GM18909 (cell line): ENCODE data around the gene LYRM9.
A peak's percentile ranks its signal among the peaks of the same experiment; 100 is the strongest.
"Not testable (repeated sequence)": the region's sequence is repeated elsewhere in the genome, so short reads cannot be mapped to it uniquely, and the experiment has no call there.

Experiments used
- ATAC-seq: cut with Tn5 transposase; IDR thresholded peaks from one replicate; pipeline ENCODE4 v1.9.1; 2021; ENCODE audit warnings: mild to moderate bottlenecking; ENCODE audit not compliant: unreplicated experiment, poor library complexity

The LYRM9 gene

GRCh38 chr17:27879987-27880608, 13.1 kb downstream of the LYRM9 start:
- peak; percentile 69 for ATAC-seq

DNA sequence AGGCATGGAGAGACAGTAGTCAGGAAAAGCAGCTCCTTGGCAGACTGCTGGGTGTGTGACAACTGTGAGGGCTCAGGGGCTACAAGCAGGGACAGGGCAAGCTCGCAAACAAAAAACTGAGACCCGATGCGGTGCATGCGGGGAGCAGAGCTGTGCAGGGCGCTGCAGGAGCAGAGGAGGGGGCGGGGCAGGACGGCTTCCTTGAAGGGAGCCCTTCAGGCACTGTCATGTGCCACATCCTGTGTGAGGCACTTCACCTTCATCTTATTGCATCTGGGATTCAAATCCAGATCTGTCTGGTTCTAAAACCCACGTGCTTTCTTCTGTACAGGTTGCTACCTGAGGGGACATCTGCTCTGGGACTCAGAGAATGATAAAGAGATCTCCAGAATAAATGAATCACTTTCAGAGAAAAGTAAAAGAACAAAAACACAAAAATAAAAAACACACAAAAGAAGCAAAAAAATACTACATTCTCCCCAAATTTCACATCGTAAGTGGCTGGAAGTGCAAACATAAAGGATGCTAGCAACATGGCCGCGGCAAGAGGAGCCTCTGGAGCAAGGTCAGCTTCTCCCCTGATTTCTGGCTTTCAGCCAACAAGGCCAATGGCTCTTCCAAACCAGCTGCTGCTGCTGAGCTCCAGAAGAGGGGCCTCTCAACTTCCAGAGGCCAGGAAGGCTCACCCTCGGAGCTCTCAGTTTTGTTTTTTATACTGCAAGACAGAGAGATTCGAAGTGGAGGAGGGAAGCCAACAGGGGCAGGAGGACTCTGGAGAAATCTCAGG, 14.2 kb downstream of the LYRM9 start:
- ATAC-seq: no peak

DNA sequence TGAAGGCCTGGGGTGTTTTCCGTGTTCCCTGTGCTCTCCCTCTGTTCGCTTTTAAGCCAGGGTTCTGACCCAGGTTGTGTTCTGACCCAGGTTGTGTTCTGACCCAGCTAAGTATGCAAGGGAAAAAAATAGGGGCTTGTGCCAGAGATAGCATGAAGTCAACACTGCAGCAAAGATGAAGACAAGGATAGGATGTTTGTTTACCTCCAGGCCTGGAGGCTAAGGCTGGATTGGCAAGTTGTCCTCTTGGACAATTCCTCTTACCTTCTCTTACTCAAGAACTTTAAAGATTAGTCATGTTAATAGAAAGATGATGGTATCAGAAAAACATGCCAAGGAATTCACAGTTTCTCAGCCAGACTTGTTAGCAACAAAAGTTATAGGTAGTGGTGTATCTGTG, 19.4 kb downstream of the LYRM9 start:
- no peak for ATAC-seq

DNA sequence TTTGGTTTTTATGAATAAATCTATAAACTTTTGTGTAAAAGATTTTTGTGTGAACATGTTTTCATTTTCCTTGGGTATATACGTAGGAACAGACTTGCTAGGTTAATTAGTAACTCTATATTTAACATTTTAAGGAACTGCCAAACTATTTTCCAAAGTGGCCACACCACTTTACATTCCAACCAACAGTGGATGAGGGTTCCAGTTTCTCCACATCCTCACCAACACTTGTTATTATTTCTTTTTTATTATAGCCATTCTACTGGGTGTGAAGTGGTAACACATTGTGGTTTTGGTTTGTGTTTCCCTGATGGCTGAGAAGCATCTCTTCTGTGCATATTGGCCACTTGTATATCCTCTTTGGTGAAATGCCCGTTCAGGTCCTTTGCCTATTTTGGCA, 20.0 kb downstream of the LYRM9 start:
- ATAC-seq: no peak

DNA sequence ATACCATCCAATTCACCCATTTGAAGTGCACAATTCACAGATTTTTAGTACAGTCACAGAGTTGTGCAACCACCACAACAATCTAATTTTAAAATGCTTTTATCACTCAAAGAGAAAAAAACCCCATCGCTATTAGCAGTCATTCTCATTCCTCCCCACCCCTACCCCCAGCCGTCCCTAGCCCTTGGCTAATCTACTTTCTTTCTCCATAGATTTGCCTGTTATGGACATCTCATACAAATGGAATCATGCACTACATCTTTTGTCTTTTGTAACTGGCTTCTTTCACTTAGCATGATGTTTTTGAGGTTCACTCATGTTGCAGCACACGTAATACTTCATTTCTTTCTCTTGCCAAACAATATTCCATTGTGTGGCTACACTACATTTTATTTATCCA, 20.4 kb downstream of the LYRM9 start:
- ATAC-seq: no peak

DNA sequence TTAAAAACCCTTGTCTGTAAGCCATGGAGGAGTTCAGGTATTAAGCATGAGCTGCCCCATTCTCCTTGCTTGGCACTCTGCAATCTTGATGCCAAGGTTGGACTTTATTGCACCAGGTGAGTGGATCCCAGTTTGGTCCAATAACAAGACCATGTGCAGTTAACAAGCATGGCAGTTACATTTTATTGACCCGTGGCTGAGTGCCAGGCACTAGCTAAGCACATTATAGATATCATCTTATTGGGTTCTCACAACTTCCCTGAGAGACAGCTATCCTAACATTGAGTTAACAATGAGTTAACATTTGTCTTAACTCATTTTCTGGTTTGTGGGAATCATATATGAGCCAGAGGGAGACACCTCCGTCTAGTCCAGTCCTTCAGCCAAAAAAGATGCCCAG, 21.8 kb downstream of the LYRM9 start:
- ATAC-seq: no peak

GRCh38 chr17:27870345-27870744, 22.8 kb downstream of the LYRM9 start:
- no peak for ATAC-seq

GRCh38 chr17:27868565-27868964, 24.6 kb downstream of the LYRM9 start:
- ATAC-seq: no peak

GRCh38 chr17:27862840-27863239, 30.3 kb downstream of the LYRM9 start:
- ATAC-seq: no peak

GRCh38 chr17:27862004-27862403, 31.2 kb downstream of the LYRM9 start:
- ATAC-seq: no peak

DNA sequence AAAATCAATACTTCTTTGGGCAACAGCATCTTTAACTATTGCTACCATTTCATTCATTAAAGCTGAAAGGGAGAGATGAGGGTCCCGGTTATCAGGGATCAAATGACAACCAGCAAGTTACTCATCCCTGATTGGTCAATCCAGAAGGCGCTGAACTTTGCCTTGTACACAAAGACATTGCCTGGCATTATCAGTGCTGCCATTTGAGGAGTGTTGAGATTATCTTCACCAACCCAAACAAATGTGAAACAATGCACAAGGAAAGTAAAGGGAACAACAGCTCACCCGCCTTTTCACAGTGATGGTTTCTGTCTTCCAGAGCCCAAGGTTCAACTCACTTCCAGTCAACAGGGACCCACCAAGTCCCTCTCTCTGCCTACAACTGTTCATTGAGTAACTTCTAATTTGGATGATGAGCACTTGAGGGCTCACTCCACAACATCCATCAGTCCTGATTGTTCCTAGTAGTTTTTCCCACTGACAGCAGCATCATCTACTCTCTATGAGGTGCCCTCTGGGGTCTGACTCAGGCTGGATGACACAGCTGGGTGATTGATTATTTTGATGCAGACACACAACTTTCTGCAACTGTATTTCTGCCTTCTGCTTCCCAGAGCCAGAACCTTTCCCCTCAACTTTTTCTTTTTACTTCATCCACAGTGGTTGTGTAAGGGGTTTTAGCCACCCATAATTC, 32.0 kb downstream of the LYRM9 start:
- no peak for ATAC-seq

DNA sequence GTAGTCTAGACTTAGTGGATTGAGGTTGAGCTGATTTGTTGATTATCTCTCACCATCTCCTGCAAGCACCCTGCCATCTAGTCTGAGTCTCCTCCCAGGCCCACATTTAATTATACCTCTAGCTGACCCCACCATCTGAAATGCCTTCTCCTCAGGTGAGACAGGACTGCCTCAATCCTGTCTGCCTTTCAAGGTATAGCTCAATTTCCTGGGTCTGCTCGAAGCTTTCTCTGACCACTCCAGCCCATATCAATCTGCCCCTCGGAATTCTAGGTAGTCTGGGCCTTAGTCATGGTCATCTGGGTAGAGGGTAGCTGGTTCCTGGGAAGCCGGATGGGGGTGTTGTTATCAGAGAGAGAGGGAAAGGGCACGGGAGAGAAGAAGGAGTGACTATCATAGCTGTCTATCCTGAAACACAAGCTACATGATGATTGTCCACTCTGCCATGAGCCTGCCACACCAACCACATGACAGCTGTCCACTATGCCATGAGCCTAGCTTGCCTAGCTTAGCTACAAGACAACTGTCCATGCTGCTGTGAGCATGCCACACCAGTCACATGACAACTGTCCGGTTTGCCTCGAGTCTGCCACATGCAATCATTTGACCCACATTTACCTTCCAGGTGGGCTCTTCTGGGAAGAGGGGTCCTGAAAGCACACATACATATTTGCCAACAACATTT, 34.4 kb downstream of the LYRM9 start:
- no peak for ATAC-seq

GRCh38 chr17:27856676-27857432, 36.3 kb downstream of the LYRM9 start:
- ATAC-seq: no peak

DNA sequence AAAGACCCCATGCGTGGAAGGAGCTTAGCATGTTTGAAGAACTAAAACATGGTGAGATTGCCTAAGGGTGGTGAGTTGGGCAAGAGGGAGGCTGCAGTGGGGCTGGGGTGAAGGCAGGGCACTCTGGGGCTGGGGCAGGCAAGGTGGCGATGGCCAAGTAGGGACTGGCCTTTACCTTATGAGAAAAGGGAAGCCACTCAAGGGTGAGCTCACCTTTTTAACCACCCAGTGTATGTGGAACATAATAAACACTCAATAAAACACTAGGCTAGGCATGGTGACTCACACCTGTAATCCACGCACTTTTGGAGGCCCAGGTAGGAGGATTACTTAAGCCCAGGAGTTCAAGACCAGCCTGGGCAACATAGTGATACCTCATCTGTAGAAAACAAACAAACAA, 37.7 kb downstream of the LYRM9 start:
- no peak for ATAC-seq

- ATAC-seq: no peak
Observed at GRCh38 chr17:27854163-27854562, 39.0 kb downstream of the LYRM9 start.

GRCh38 chr17:27853091-27853490, 40.1 kb downstream of the LYRM9 start:
- ATAC-seq: no peak

DNA sequence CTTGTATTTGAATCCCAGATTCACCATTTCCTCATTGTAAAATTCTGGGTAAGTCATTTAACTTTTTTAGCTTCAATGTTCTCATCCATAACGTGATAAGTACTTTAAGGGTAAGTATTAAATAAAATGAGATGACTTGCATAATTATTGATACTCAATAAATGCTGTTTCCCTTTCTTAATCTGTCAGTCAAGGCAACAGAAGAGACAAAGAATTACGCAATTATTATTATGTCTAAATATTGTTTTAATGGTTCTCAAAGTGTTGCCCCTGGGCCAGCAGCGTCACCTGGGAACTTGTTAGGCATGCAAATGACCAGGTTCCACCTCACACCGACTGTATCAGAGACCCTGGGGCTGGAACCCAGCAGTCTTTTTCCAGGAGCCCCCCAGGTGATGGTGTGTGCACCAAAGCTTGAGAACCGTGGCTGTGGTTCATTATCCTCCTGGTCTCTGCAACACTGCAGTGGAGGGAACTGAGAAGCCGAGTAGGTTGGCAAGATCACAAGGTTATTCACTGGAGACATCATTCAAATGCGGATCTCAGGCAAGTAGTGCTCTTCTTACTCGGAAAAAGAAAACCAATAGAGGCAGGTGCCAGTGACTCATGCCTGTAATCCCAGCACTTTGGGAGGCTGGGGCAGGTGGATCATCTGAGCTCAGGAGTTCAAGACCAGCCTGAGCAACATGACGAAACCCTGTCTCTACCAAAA, 43.5 kb downstream of the LYRM9 start:
- ATAC-seq: no peak

DNA sequence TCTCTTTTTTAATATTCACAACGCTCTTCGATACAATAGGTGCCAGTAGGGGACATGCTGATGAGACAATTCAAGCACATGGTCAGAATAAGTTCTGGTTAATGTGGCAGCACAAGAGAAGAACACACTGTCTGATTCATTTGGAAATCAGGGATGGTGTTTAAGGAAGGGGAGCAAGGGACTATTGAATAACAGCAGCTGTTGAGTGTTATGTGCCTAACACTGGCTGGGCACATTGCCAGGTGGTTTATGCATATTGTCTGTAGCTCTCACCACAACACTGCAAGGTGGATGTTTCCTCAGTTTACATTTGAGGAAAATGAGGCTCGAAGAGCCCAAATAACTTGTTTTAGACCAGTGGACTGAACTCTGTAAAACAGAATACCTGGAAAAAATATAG, 44.2 kb downstream of the LYRM9 start:
- ATAC-seq: no peak

DNA sequence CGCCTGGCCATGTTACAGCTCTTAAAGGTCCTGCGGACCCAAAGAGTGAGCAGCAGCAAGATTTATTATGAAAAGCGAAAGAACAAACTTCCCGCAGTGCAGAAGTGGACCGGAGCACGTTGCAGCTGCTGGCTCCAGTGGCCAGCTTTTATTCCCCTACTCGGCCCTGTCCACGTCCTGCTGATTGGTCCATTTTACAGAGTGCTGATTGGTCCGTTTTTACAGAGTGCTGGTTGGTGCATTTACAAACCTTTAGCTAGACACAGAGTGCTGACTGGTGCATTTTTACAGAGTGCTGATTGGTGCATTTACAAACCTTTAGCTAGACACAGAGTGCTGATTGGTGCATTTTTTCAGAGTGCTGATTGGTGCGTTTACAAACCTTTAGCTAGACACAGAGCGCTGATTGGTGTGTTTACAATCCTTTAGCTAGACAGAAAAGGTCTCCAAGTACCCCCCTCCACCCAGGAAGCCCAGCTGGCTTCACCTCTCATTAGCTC, 46.3 kb downstream of the LYRM9 start:
- ATAC-seq: not testable (repeated sequence)
